CD14-positive monocyte (primary cell): ENCODE results near the gene CHRDL2. TPM values are rescaled to one million over a fixed set of nuclear protein-coding genes. Genes with fewer than 3 reads are reported as not detected.
A peak's percentile ranks its signal among the peaks of the same experiment; 100 is the strongest.

Experiments used
- DNase-seq, 3 donors: peaks; one replicate each; pipeline ENCODE4 v3.0.0-alpha.2; 2011 to 2022
- H2AFZ ChIP-seq: 2 replicates; pipeline ENCODE4 v1.6.0; 2012; ENCODE audit warnings: mild to moderate bottlenecking, low read depth, low read length, inconsistent platforms; ENCODE audit not compliant: insufficient read depth, poor library complexity, severe bottlenecking
- H3K27ac ChIP-seq, 2 donors: 1 replicate in 1 of 2; 2 replicates in 1 of 2; pipeline ENCODE4 v1.5.1; 2012 to 2013; ENCODE audit warnings: low read length in 2 of 2, control low read depth in 1 of 2, inconsistent platforms in 1 of 2, low read depth in 1 of 2, mild to moderate bottlenecking in 1 of 2
- H3K27me3 ChIP-seq, 2 donors: one replicate each; pipeline versions ENCODE4 v1.6.0 to v1.6.1; 2011 to 2013; ENCODE audit warnings: low read length in 2 of 2; ENCODE audit not compliant: control insufficient read depth in 2 of 2, insufficient read depth in 2 of 2
- H3K36me3 ChIP-seq, 2 donors: replicated peaks in 1 of 2; 1 replicate in 1 of 2; 2 replicates in 1 of 2; pipeline versions ENCODE4 v1.5.1 to v1.6.1; 2012 to 2013; ENCODE audit warnings: low read length in 2 of 2, control low read depth in 1 of 2, inconsistent platforms in 1 of 2, mild to moderate bottlenecking in 1 of 2; ENCODE audit not compliant: insufficient read depth in 2 of 2, control insufficient read depth in 1 of 2
- H3K4me1 ChIP-seq, 2 donors: 1 replicate in 1 of 2; 2 replicates in 1 of 2; pipeline versions ENCODE4 v1.5.1 to v1.6.1; 2012 to 2013; ENCODE audit warnings: low read length in 2 of 2, control low read depth in 1 of 2, inconsistent platforms in 1 of 2, mild to moderate bottlenecking in 1 of 2, moderate library complexity in 1 of 2; ENCODE audit not compliant: insufficient read depth in 2 of 2, control insufficient read depth in 1 of 2
- H3K4me2 ChIP-seq: replicated peaks from 2 replicates; pipeline ENCODE3; 2012; ENCODE audit warnings: low read length, moderate library complexity, mild to moderate bottlenecking; ENCODE audit not compliant: poor library complexity, severe bottlenecking; ENCODE audit errors: extremely low read depth
- H3K4me3 ChIP-seq, 3 experiments: fragments of 200-600 bp in 1 of 3; sonication (generic) in 1 of 3; replicated peaks in 1 of 3; 1 replicate in 2 of 3; 2 replicates in 1 of 3; pipeline ENCODE4 v1.5.1; 2011 to 2013; ENCODE audit warnings: low read length in 3 of 3, mild to moderate bottlenecking in 3 of 3, control low read depth in 2 of 3, low read depth in 2 of 3, inconsistent platforms in 1 of 3, moderate library complexity in 1 of 3
- H3K79me2 ChIP-seq: 2 replicates; pipeline ENCODE4 v1.6.0; 2012; ENCODE audit warnings: mild to moderate bottlenecking, control low read depth, inconsistent platforms, low read length, moderate library complexity; ENCODE audit not compliant: insufficient read depth
- H3K9ac ChIP-seq: 2 replicates; pipeline ENCODE4 v1.6.0; 2017; ENCODE audit warnings: low read length, mild to moderate bottlenecking; ENCODE audit not compliant: insufficient read depth, poor library complexity, severe bottlenecking
- H3K9me3 ChIP-seq, 2 donors: replicated peaks in 1 of 2; 1 replicate in 1 of 2; 2 replicates in 1 of 2; pipeline versions ENCODE4 v1.5.1 to v1.6.1; 2012 to 2013; ENCODE audit warnings: low read length in 2 of 2, control low read depth in 1 of 2; ENCODE audit not compliant: control insufficient read depth in 1 of 2, insufficient read depth in 1 of 2
- H4K20me1 ChIP-seq: 2 replicates; pipeline ENCODE4 v1.6.0; 2012; ENCODE audit warnings: mild to moderate bottlenecking, low read length, control low read depth, moderate library complexity; ENCODE audit not compliant: insufficient read depth
- H3K27ac Mint-ChIP-seq, 7 donors: one replicate each; pipeline ENCODE4 v1.8.0; 2020; ENCODE audit warnings: mild to moderate bottlenecking in 7 of 7, mixed read lengths in 7 of 7, moderate library complexity in 6 of 7, inconsistent platforms in 2 of 7
- H3K27me3 Mint-ChIP-seq, 3 donors: one replicate each; pipeline ENCODE4 v1.8.0; 2021 to 2022; ENCODE audit warnings: low read depth in 3 of 3, mild to moderate bottlenecking in 3 of 3, mixed read lengths in 3 of 3, moderate library complexity in 3 of 3, inconsistent platforms in 1 of 3
- H3K36me3 Mint-ChIP-seq, 2 donors: one replicate each; pipeline ENCODE4 v1.8.0; 2020; ENCODE audit warnings: mixed read lengths in 2 of 2, inconsistent platforms in 1 of 2, mild to moderate bottlenecking in 1 of 2
- H3K4me1 Mint-ChIP-seq: one replicate; pipeline ENCODE4 v1.8.0; 2020; ENCODE audit warnings: mild to moderate bottlenecking, mixed read lengths
- H3K4me3 Mint-ChIP-seq, 2 donors: one replicate each; pipeline ENCODE4 v1.8.0; 2020; ENCODE audit warnings: mild to moderate bottlenecking in 2 of 2, mixed read lengths in 2 of 2, moderate library complexity in 1 of 2
- H3K9me3 Mint-ChIP-seq, 7 donors: one replicate each; pipeline ENCODE4 v1.8.0; 2020 to 2022; ENCODE audit warnings: mixed read lengths in 7 of 7, mild to moderate bottlenecking in 6 of 7, moderate library complexity in 6 of 7, inconsistent platforms in 2 of 7
- CTCF ChIP-seq: fragments of 200-600 bp; IDR thresholded peaks from one replicate; pipeline ENCODE4 v1.8.0; 2022; ENCODE audit warnings: antibody characterized with exemption, mild to moderate bottlenecking
- WGBS: methylation state at CpG from one replicate; pipeline ENCODE4 v1.1.5; 2013; ENCODE audit warnings: missing lambda C conversion rate; ENCODE audit not compliant: insufficient coverage; 5-methylcytosine and 5-hydroxymethylcytosine counted together
- intact Hi-C, 2 donors: fragments of 100-400 bp; cut with micrococcal nuclease; formaldehyde crosslinking; loops; one replicate each; pipeline versions ENCODE4 v1.15.0 to v1.15.1; 2023
- polyA plus RNA-seq, 3 donors: library from polyadenylated mRNA; depleted of rRNA in 1 of 3; unstranded in 2 of 3; stranded (reverse) in 1 of 3; fragments of 300-500 nt in 2 of 3; fragments of >200 nt in 1 of 3; fragmentation: Illumina TruSeq in 2 of 3; gene quantifications; 1 replicate in 2 of 3; 2 replicates in 1 of 3; pipeline ENCODE4 v1.2.3, GENCODE V29; 2012 to 2021

The CHRDL2 gene
- polyA plus RNA-seq, 3 donors, result not detected

GRCh38 chr11:74675761-74676160, 55.5 kb downstream of the CHRDL2 start:
- Mint-ChIP-seq H3K9me3 (peaks cover 0 to 6% (median 0%) of the 10 kb centered on the region in 7 donors), H3K4me3 (no peak overlapping the region), H3K27ac (no peak overlapping the region), H3K4me1 (peaks cover 2% of the 10 kb centered on the region), H3K27me3 (peaks cover 0 to 2% (median 2%) of the 10 kb centered on the region in 3 donors), H3K36me3 (no peaks in the 10 kb centered on the region)
- H3K9me3 ChIP-seq, result no peaks in the 10 kb centered on the region
- H3K4me1 ChIP-seq, result no peaks in the 10 kb centered on the region
- no peaks in the 10 kb centered on the region for H3K36me3 ChIP-seq
- H3K27me3 ChIP-seq, result no peaks in the 10 kb centered on the region
- TF ChIP-seq CTCF, result no peak
- no peak overlapping the region for H3K27ac ChIP-seq
- intact Hi-C loops, result no loop called here
- no peaks in the 10 kb centered on the region for H4K20me1 ChIP-seq
- no peak for DNase-seq
- H3K4me3 ChIP-seq, result no peak overlapping the region
- H2AFZ ChIP-seq, result no peak overlapping the region
- no peaks in the 10 kb centered on the region for H3K79me2 ChIP-seq
- no peak overlapping the region for H3K9ac ChIP-seq
- 100% methylated on average over 1 of the region's 3 CpGs for WGBS
- H3K4me2 ChIP-seq, result no peak overlapping the region

- no peak overlapping the region for H3K4me3 ChIP-seq
- Mint-ChIP-seq H3K4me3 (no peak overlapping the region), H3K9me3 (peaks cover 0 to 6% (median 0%) of the 10 kb centered on the region in 7 donors), H3K36me3 (peaks cover 0 to 2% of the 10 kb centered on the region in 2 donors), H3K27ac (peak overlapping the region in 1 of 7 donors; percentile 54), H3K27me3 (peaks cover 0 to 2% (median 0%) of the 10 kb centered on the region in 3 donors), H3K4me1 (peaks cover 2% of the 10 kb centered on the region)
- H3K9me3 ChIP-seq, result no peaks in the 10 kb centered on the region
- H4K20me1 ChIP-seq, result no peaks in the 10 kb centered on the region
- H3K36me3 ChIP-seq, result no peaks in the 10 kb centered on the region
- H3K4me2 ChIP-seq, result no peak overlapping the region
- no peaks in the 10 kb centered on the region for H3K79me2 ChIP-seq
- H3K27me3 ChIP-seq, result no peaks in the 10 kb centered on the region
- no peaks in the 10 kb centered on the region for H3K4me1 ChIP-seq
- no peak overlapping the region for H3K27ac ChIP-seq
- intact Hi-C loops, result no loop called here
- no peak overlapping the region for H2AFZ ChIP-seq
- no peak overlapping the region for H3K9ac ChIP-seq
- WGBS, result 100% methylated on average over 4 of the region's 7 CpGs
- DNase-seq, result no peak
- TF ChIP-seq CTCF, result no peak
Observed at GRCh38 chr11:74673693-74674360, 57.4 kb downstream of the CHRDL2 start.
